ENCODE results near the gene TSTD1.

Gene TSTD1

GRCh38 chr1:161038523-161039153 lies at the start of gene TSTD1:
TSTD1 (minus strand) TSS chr1:161038964; CDS start chr1:161038889, 75 bp downstream.
- DNase-seq = no peak

- no peak for DNase-seq
These were observed 47.7 kb upstream of the TSTD1 start for GRCh38 chr1:161086457-161086856.

- no peak for DNase-seq
These were observed 46.4 kb upstream of the TSTD1 start for GRCh38 chr1:161085165-161085564.

GRCh38 chr1:161084597-161084988 lies 45.8 kb upstream of the TSTD1 start:
- no peak for DNase-seq

GRCh38 chr1:161083748-161084596 lies 45.2 kb upstream of the TSTD1 start:
- DNase-seq = peak; percentile 4

GRCh38 chr1:161082996-161083747 lies 44.4 kb upstream of the TSTD1 start:
- peak; percentile 95 for DNase-seq

GRCh38 chr1:161082483-161082882 lies 43.7 kb upstream of the TSTD1 start:
- DNase-seq = no peak

GRCh38 chr1:161081519-161081918 lies 42.8 kb upstream of the TSTD1 start:
- no peak for DNase-seq

GRCh38 chr1:161080441-161081405 lies 42.0 kb upstream of the TSTD1 start:
- peak; percentile 44 for DNase-seq

GRCh38 chr1:161079436-161080110 lies 40.8 kb upstream of the TSTD1 start:
- DNase-seq = no peak

- no peak for DNase-seq
These were observed 38.7 kb upstream of the TSTD1 start for GRCh38 chr1:161077426-161077825.

GRCh38 chr1:161076410-161076809 lies 37.6 kb upstream of the TSTD1 start:
- DNase-seq = no peak

GRCh38 chr1:161074676-161075368 lies 36.1 kb upstream of the TSTD1 start:
- DNase-seq = no peak

- no peak for DNase-seq
These were observed 34.8 kb upstream of the TSTD1 start for GRCh38 chr1:161073474-161074121.

- DNase-seq = no peak
These were observed 34.1 kb upstream of the TSTD1 start for GRCh38 chr1:161072751-161073449.

- peak; percentile 43 for DNase-seq
These were observed 33.2 kb upstream of the TSTD1 start for GRCh38 chr1:161071886-161072371.

GRCh38 chr1:161070761-161071160 lies 32.0 kb upstream of the TSTD1 start:
- peak; percentile 15 for DNase-seq

- DNase-seq = no peak
These were observed 31.0 kb upstream of the TSTD1 start, which contains the start of gene ARHGAP30 for GRCh38 chr1:161069731-161070270. ARHGAP30 (minus strand) TSS chr1:161069891; CDS start chr1:161069624, 267 bp downstream.

GRCh38 chr1:161069241-161069640 lies 30.5 kb upstream of the TSTD1 start:
- DNase-seq = no peak
